HUES6 (cell line): ENCODE measurements around the gene DHX16.
"Not testable (repeated sequence)": the region's sequence is repeated elsewhere in the genome, so short reads cannot be mapped to it uniquely, and the experiment has no call there.

Experiments
- H3K27ac ChIP-seq: 2 replicates; pipeline ENCODE4 v1.7.0; 2013; ENCODE audit warnings: low read depth, mild to moderate bottlenecking, low read length, inconsistent platforms
- H3K27me3 ChIP-seq: 2 replicates; pipeline ENCODE4 v1.6.1; 2013; ENCODE audit warnings: low read length; ENCODE audit not compliant: control insufficient read depth, insufficient read depth
- H3K36me3 ChIP-seq: 2 replicates; pipeline ENCODE4 v1.6.1; 2013; ENCODE audit warnings: low read length; ENCODE audit not compliant: control insufficient read depth, insufficient read depth
- H3K4me1 ChIP-seq: 2 replicates; pipeline ENCODE4 v1.6.1; 2013; ENCODE audit warnings: low read length; ENCODE audit not compliant: control insufficient read depth, insufficient read depth
- H3K4me3 ChIP-seq: 2 replicates; pipeline ENCODE4 v1.5.1; 2013; ENCODE audit warnings: low read depth, low read length
- H3K9ac ChIP-seq: one replicate; pipeline ENCODE4 v1.6.1; 2013; ENCODE audit warnings: mild to moderate bottlenecking, low read length
- H3K9me3 ChIP-seq: 2 replicates; pipeline ENCODE4 v1.6.1; 2013; ENCODE audit warnings: low read depth, low read length; ENCODE audit not compliant: control insufficient read depth, insufficient read depth

DHX16 gene

DNA sequence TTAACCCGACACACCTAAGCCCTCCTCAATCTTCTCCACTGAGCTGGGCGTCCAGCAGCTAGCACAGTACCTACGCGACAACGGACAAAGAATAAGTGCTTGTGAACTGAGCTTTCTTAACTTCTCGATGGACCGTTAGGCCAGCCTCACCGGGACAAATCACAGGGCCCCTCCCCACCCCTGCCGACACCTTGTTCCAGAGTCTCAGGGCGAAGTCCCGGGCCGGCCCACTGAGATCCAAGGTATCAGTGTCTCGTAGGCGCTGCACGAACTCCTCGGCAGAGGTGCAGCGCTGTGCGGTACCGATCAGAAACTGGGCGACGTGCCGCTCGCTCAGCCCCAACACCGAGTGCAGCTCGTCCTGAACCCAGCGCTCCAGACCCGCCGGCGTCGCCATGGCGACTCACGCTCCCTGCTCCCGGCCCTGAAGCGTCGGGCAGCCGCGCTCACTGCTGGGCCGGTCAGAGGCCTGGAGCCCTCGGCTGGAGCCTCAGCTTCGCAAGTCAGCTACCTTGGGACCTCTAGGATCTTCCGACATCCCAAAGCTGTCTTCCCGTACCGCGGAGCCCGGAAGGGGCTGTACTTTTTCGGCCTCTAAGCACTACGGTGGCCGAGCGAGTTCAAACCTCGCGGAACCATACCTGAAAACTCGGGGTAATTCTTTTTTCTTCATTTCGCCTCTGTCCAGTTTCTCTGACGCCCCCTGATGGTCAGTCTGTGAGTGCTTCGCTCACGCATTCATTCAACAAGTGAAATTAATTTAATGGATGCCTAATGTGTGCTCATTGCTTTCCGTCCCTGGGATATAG is at the start of gene DHX16:
Gene DHX16 (minus strand): TSS at position 562 of the 809 bp plus-strand sequence. CDS start 165 bp downstream, at position 397.
- peak within 1 kb of the TSS; percentile 39; the same call in 1 of the 2 replicates for H3K27ac ChIP-seq
- H3K9ac ChIP-seq = peak within 1 kb of the TSS; percentile 89
- no peaks in the 10 kb centered on the region for H3K9me3 ChIP-seq
- H3K36me3 ChIP-seq = peaks cover 39% of the 10 kb centered on the region
- H3K4me3 ChIP-seq = peak within 1 kb of the TSS; percentile 94
- H3K4me1 ChIP-seq = no peaks in the 10 kb centered on the region
- no peaks in the 10 kb centered on the region for H3K27me3 ChIP-seq

DNA sequence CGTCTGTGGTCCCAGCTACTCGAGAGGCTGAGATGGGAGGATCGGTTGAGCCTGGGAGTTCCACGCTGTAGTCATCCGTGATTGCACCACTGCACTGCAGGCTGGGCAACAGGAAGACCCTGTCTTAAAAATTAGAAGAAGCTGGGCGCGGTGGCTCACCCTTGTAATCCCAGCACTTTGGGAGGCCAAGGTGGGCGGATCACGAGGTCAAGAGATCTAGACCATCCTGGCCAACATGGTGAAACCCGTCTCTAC is 49.1 kb upstream of the DHX16 start:
- Histone ChIP-seq H3K36me3 (peaks cover 46% of the 10 kb centered on the region), H3K9ac (peak overlapping the region; percentile 100), H3K4me1 (peaks cover 10% of the 10 kb centered on the region), H3K4me3 (peak overlapping the region; percentile 99), H3K27ac (peak overlapping the region; percentile 96)
- H3K27me3 ChIP-seq, H3K9me3 ChIP-seq: not testable (repeated sequence)

DNA sequence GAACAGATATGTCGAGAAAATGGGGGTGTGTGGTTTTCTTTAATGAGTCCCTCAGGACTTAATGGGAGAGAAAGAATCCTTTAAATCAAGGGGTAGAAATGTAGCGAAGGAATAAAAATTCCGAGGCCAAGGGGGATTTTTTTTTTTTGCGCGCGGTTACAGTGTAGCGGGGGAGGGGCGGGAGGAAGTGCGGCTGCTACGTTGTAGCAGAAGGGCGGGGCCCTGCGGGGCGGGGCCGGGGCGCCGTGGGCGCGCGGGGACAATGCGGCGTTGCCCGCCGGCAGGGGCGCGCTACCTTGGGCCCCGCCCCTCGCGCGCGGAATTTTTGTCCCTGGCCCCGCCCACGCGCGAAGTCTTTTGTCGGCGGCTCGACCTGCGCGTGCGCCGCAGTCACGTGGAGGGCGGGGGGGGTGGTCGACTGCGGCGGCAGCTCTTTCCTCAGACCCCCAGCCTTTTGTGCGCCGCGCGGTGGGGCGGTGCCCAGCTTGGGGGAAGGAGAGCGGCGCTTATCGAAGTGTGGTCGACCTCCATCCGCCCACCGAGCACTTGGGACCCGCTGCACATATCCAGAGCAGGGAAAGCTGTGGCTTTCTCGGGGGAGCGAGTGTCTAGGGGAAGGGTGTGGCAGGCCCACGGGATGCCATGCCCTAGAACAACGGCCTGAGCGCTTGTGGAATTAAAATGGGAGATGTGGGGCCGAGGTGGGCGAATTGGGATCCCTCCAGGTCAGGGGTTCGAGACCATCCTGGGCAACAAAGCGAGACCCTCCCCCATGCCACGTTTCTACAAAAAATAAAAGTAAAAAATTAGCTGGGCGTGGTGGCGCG is 48.6 kb upstream of the DHX16 start:
- Histone ChIP-seq H3K9me3 (no peaks in the 10 kb centered on the region), H3K27ac (peak overlapping the region; percentile 99), H3K9ac (peak overlapping the region; percentile 100), H3K36me3 (peaks cover 45% of the 10 kb centered on the region), H3K4me3 (peak overlapping the region; percentile 99), H3K4me1 (peaks cover 13% of the 10 kb centered on the region), H3K27me3 (no peaks in the 10 kb centered on the region)

DNA sequence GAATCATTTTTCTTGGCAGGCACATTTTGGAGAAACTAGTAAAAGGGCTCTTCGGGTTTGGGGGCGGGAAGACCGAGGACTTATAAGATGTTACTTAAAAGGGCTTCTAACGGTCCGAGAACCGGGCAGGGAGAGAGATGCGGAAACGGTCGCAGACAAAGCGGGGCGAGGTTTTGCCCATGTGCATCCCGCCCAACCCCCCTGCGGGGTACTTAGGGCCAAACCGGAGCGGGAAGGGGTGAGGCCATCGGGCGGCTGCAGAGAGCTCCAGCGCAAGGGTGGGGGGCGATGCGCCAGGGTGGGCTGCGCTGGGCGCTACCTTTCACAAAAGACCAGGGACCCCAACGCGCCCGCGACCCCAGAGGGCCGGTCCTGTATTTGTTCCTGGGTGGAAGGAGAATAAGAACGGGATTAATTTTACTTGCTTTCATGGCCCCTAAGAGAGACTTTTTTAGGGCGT is 48.0 kb upstream of the DHX16 start:
- peak overlapping the region; percentile 99 for H3K4me3 ChIP-seq
- H3K9me3 ChIP-seq = no peaks in the 10 kb centered on the region
- no peaks in the 10 kb centered on the region for H3K27me3 ChIP-seq
- H3K4me1 ChIP-seq = peaks cover 15% of the 10 kb centered on the region
- H3K36me3 ChIP-seq = peaks cover 45% of the 10 kb centered on the region
- H3K9ac ChIP-seq = peak overlapping the region; percentile 99
- peak overlapping the region; percentile 99 for H3K27ac ChIP-seq

DNA sequence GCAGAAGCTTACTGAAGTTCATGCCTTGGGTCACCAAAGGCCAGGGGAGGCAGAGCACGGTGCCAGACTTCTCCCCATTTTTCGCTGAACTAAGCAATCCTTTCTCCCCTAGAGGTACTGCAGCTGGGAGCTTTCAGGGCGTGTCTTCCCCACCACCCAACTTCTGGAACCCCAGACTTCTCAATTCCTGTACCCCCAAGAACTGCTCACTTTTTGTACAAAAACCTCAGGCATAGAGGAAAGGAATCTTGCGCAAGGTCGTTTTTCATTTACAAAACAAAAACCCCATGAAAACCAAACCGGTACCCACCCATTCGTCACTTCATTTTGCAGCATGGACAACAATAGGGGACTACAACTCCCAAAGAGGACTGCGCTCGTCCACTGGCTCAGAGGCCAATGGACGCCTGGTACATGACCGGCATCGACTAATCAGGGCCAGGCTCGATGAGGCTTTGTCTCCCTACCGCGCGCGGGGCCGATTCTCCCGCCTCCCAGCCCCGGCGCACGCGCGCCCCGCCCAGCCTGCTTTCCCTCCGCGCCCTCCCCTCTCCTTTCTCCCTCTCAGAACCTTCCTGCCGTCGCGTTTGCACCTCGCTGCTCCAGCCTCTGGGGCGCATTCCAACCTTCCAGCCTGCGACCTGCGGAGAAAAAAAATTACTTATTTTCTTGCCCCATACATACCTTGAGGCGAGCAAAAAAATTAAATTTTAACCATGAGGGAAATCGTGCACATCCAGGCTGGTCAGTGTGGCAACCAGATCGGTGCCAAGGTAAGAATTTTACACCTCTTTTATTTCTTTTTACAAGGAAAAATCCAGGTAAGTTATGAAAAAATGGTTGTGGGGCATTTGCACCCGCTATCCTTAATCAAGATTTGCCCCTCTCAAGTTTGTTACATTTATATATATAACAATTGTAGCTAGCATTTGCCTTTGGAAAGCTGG is 47.3 kb upstream of the DHX16 start, which contains the start of gene TUBB:
Gene TUBB (plus strand): TSS at position 562 of the 947 bp plus-strand sequence. CDS start 155 bp downstream, at position 717.
- H3K9ac ChIP-seq = peak within 1 kb of the TSS; percentile 99

DNA sequence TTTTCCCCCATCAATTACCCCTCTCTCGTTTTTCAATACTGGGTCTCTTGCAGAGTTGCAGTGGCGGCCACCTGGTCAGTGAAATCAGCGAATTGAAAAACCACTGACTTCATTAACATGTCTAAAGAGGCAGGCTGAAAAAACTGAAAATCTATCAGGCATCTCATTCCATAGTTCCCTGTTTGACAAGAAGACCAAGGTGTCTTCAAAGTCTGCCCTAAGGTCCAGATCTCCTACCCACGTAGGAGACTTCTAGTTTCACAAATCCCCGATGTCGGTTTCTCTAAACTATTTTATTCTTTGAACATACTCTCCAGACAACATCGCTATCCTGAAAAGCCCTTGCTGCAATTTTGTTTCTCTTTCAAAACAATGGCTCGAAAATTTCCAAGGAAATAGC is 46.5 kb upstream of the DHX16 start:
- Histone ChIP-seq H3K9ac (peak overlapping the region; percentile 99), H3K4me3 (peak overlapping the region; percentile 99), H3K27ac (peak overlapping the region; percentile 93), H3K9me3 (no peaks in the 10 kb centered on the region), H3K4me1 (peaks cover 15% of the 10 kb centered on the region), H3K27me3 (no peaks in the 10 kb centered on the region), H3K36me3 (peaks cover 40% of the 10 kb centered on the region)

More for the DNA sequence above, 47.3 kb upstream of the DHX16 start, which contains the start of gene TUBB:
- peak within 1 kb of the TSS; percentile 99 for H3K4me3 ChIP-seq
- H3K9me3 ChIP-seq = no peaks in the 10 kb centered on the region
- peaks cover 15% of the 10 kb centered on the region for H3K4me1 ChIP-seq
- H3K27me3 ChIP-seq = no peaks in the 10 kb centered on the region
- H3K36me3 ChIP-seq = peaks cover 40% of the 10 kb centered on the region
- peak within 1 kb of the TSS; percentile 99 for H3K27ac ChIP-seq

DNA sequence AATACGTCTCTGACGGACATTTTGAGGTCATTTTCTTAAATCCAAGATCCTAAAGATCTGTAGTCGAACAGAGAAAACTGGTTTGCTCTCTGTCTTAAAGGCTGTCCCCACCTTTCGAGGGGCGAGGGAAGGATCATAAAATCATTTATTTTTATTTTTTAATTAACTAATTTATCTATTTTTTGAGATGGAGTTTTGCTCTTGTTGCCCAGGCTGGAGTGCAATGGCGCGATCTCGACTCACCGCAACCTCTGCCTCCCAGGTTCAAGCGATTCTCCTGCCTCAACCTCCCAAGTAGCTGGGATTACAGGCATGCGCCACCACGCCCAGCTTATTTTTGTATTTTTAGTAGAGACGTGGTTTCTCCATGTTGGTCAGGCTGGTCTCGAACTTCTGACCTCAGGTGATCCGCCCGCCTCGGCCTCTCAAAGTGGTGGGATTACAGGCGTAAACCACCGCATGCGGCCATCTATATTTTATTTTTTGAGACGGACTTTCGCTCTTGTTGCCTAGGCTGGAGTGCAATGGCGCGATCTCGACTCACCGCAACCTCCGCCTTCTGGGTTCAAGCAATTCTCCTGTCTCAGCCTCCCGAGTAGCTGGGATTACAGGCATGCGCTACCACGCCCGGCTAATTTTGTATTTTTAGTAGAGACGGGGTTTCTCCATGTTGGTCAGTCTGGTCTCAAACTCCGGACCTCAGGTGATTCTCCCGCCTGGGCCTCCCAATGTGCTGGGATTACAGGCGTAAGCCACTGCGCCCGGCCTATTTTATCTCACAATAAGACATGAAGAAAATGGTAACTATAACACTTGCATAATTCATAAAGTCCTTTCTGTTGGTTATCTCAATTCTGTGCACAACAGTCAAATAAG is 45.3 kb upstream of the DHX16 start:
- Histone ChIP-seq H3K9ac (peak overlapping the region; percentile 99), H3K4me3 (peak overlapping the region; percentile 89), H3K36me3 (peaks cover 40% of the 10 kb centered on the region), H3K27ac (peak overlapping the region; percentile 59; the same call in 1 of the 2 replicates), H3K4me1 (peaks cover 15% of the 10 kb centered on the region)
- not testable (repeated sequence) for H3K9me3 ChIP-seq, H3K27me3 ChIP-seq

DNA sequence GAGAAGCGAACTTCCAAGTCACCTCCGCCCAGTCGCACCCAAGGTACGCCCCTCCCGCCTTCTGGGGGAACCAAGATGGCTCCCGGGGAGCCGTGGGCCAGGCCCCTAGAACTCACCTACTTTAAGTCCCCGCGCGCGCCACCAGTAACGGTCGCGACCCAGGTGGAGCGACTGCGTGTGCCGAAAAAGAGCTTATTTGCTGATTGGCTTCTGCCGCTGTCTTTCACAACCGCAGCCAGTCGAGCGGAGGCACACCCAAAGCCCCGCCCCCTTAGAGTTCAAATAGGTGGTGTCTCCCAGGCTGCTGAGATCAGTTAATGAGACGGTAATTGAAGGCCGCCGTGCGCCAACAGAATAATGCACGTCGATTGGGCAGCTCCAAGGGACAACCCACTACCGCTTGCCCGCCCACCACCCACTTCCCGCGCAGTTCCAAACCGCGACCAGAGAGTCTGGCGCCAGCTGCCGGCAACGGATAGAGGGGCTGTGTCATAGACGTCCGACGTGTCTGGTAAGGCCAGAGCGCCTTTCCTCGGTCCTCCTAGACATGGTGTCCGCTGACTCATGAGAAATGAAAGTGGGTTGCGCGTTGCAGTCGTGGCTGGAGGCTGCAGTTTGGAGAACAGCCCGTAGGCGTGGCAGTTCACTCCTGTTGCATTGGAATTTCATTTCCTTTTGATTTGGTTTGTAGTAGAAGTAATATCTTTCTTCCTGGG is 44.5 kb upstream of the DHX16 start, which contains the start of gene MDC1:
Gene MDC1 (minus strand): TSS at position 153 of the 716 bp plus-strand sequence. CDS start 2,106 bp downstream, outside the sequence.
- peak within 1 kb of the TSS; percentile 97 for H3K9ac ChIP-seq
- peaks cover 40% of the 10 kb centered on the region for H3K36me3 ChIP-seq
- H3K9me3 ChIP-seq = no peaks in the 10 kb centered on the region
- peaks cover 12% of the 10 kb centered on the region for H3K4me1 ChIP-seq
- H3K27ac ChIP-seq = peak within 1 kb of the TSS; percentile 88; the same call in 1 of the 2 replicates
- peak within 1 kb of the TSS; percentile 89 for H3K4me3 ChIP-seq
- no peaks in the 10 kb centered on the region for H3K27me3 ChIP-seq

DNA sequence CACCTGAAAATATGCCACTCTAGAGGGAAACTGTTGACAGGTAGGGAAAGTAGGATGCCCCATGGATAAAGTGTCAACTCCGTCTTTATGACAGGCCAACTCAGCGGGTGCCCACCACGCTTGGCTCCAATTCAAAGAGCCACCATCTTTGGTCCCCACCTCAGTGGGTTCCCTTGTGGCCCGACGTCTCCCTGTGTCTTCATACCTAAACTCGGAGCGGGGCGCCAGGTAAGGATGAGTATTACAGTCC is 44.0 kb upstream of the DHX16 start:
- H3K36me3 ChIP-seq = peaks cover 41% of the 10 kb centered on the region
- peak overlapping the region; percentile 97 for H3K9ac ChIP-seq
- no peaks in the 10 kb centered on the region for H3K27me3 ChIP-seq
- peaks cover 12% of the 10 kb centered on the region for H3K4me1 ChIP-seq
- H3K9me3 ChIP-seq = no peaks in the 10 kb centered on the region
- peak overlapping the region; percentile 88; the same call in 1 of the 2 replicates for H3K27ac ChIP-seq
- H3K4me3 ChIP-seq = peak overlapping the region; percentile 89
